MM.1S (cell line): ENCODE results near the gene KAZALD1.

Source experiments
- DNase-seq: peaks from one replicate; pipeline ENCODE4 v3.0.0-alpha.2; 2015
- H2AFZ ChIP-seq: fragments of 300-600 bp; sonication (generic); 2 replicates; pipeline ENCODE4 v1.6.0; 2016; ENCODE audit warnings: antibody characterized with exemption, low read length
- H3F3A ChIP-seq: fragments of 300-600 bp; sonication (generic); 2 replicates; pipeline ENCODE4 v1.6.1; 2016; ENCODE audit warnings: mild to moderate bottlenecking, antibody characterized with exemption, low read length, moderate library complexity, mixed read lengths; ENCODE audit not compliant: insufficient read depth
- H3K27ac ChIP-seq: fragments of 300-600 bp; sonication (generic); 2 replicates; pipeline ENCODE4 v1.5.1; 2016; ENCODE audit warnings: mild to moderate bottlenecking, low read length
- H3K27me3 ChIP-seq: fragments of 300-600 bp; sonication (generic); replicated peaks from 2 replicates; pipeline ENCODE4 v1.6.0; 2016; ENCODE audit warnings: low read length; ENCODE audit not compliant: insufficient read depth
- H3K36me3 ChIP-seq: fragments of 300-600 bp; sonication (generic); replicated peaks from 2 replicates; pipeline ENCODE4 v1.6.1; 2016; ENCODE audit warnings: mild to moderate bottlenecking, low read length, mixed read lengths; ENCODE audit not compliant: insufficient read depth
- H3K4me1 ChIP-seq: fragments of 300-600 bp; sonication (generic); 2 replicates; pipeline ENCODE4 v1.6.1; 2016; ENCODE audit warnings: low read length, mixed read lengths
- H3K4me2 ChIP-seq: fragments of 300-600 bp; sonication (generic); 2 replicates; pipeline ENCODE4 v1.6.0; 2016; ENCODE audit warnings: low read depth, low read length
- H3K4me3 ChIP-seq: fragments of 300-600 bp; sonication (generic); 2 replicates; pipeline ENCODE4 v1.5.1; 2016; ENCODE audit warnings: low read length, mixed read lengths
- H3K79me2 ChIP-seq: fragments of 300-600 bp; sonication (generic); 2 replicates; pipeline ENCODE4 v1.6.1; 2016; ENCODE audit warnings: mixed run types, low read length, mixed read lengths
- H3K9ac ChIP-seq: fragments of 300-600 bp; sonication (generic); 2 replicates; pipeline ENCODE4 v1.6.1; 2016; ENCODE audit warnings: low read length, mixed read lengths
- H3K9me2 ChIP-seq: fragments of 300-600 bp; sonication (generic); replicated peaks from 2 replicates; pipeline ENCODE4 v1.6.1; 2016; ENCODE audit warnings: mild to moderate bottlenecking, low read length, mixed read lengths; ENCODE audit not compliant: insufficient read depth
- H3K9me3 ChIP-seq: fragments of 300-600 bp; sonication (generic); replicated peaks from 2 replicates; pipeline ENCODE4 v1.6.1; 2016; ENCODE audit warnings: mild to moderate bottlenecking, low read length, mixed read lengths; ENCODE audit not compliant: insufficient read depth
- H4K20me1 ChIP-seq: fragments of 300-600 bp; sonication (generic); 2 replicates; pipeline ENCODE4 v1.6.1; 2016; ENCODE audit warnings: mild to moderate bottlenecking, low read length, moderate library complexity, mixed read lengths; ENCODE audit not compliant: insufficient read depth
- CTCF ChIP-seq: fragments of 300-600 bp; sonication (generic); IDR thresholded peaks from 2 replicates; pipeline ENCODE4 v1.5.1; 2016; ENCODE audit warnings: antibody characterized with exemption, low read length, mixed read lengths
- EZH2 ChIP-seq: fragments of 300-600 bp; sonication (generic); optimal IDR thresholded peaks from 2 replicates; pipeline ENCODE3; 2017; ENCODE audit warnings: low read depth, mild to moderate bottlenecking, antibody characterized with exemption, low read length, mixed read lengths
- EZH2phosphoT487 ChIP-seq: fragments of 300-600 bp; sonication (generic); IDR thresholded peaks from 2 replicates; pipeline ENCODE4 v1.6.1; 2018; ENCODE audit warnings: antibody characterized with exemption, low read length

Gene KAZALD1

GRCh38 chr10:101061624-101062231, at the start of gene KAZALD1:
Gene KAZALD1, plus strand, starts transcription at chr10:101061989. Its CDS starts 604 bp downstream, at chr10:101062593.
- no peaks in the 10 kb centered on the region for H3K9me2 ChIP-seq
- H3K27ac ChIP-seq, result peak within 1 kb of the TSS; percentile 81
- H3K79me2 ChIP-seq, result peaks cover 32% of the 10 kb centered on the region
- peak within 1 kb of the TSS; percentile 57 for H3K4me2 ChIP-seq
- H2AFZ ChIP-seq, result peak within 1 kb of the TSS; percentile 90
- peak within 1 kb of the TSS; percentile 97 for H3K4me3 ChIP-seq
- peak within 1 kb of the TSS; percentile 97 for H3K9ac ChIP-seq
- H3F3A ChIP-seq, result peaks cover 16% of the 10 kb centered on the region; the same call in 1 of the 2 replicates
- no peak for DNase-seq
- H4K20me1 ChIP-seq, result no peaks in the 10 kb centered on the region
- no peaks in the 10 kb centered on the region for H3K9me3 ChIP-seq
- no peaks in the 10 kb centered on the region for H3K27me3 ChIP-seq
- H3K36me3 ChIP-seq, result no peaks in the 10 kb centered on the region
- peaks cover 29% of the 10 kb centered on the region for H3K4me1 ChIP-seq
- no peak for TF ChIP-seq EZH2phosphoT487
- TF ChIP-seq CTCF, result no peak
- TF ChIP-seq EZH2, result no peak

- no peaks in the 10 kb centered on the region for H3K79me2 ChIP-seq
- H3K4me2 ChIP-seq, result peak overlapping the region; percentile 54; the same call in 1 of the 2 replicates
- no peak overlapping the region for H3K27ac ChIP-seq
- no peaks in the 10 kb centered on the region for H3K9me2 ChIP-seq
- peak overlapping the region; percentile 38; the same call in 1 of the 2 replicates for H2AFZ ChIP-seq
- H4K20me1 ChIP-seq, result no peaks in the 10 kb centered on the region
- H3K9ac ChIP-seq, result no peak overlapping the region
- peaks cover 25% of the 10 kb centered on the region for H3K27me3 ChIP-seq
- no peak overlapping the region for H3K4me3 ChIP-seq
- no peaks in the 10 kb centered on the region for H3K36me3 ChIP-seq
- H3K9me3 ChIP-seq, result no peaks in the 10 kb centered on the region
- TF ChIP-seq EZH2 (no peak), EZH2phosphoT487 (no peak), CTCF (peak; percentile 95)
- DNase-seq, result peak; percentile 87
- H3K4me1 ChIP-seq, result peaks cover 9% of the 10 kb centered on the region; the same call in 1 of the 2 replicates
- H3F3A ChIP-seq, result no peaks in the 10 kb centered on the region
Observed at GRCh38 chr10:101012525-101013364, 49.0 kb upstream of the KAZALD1 start.

- Histone ChIP-seq H2AFZ (peak overlapping the region; percentile 38; the same call in 1 of the 2 replicates), H3K9ac (no peak overlapping the region), H3K9me2 (no peaks in the 10 kb centered on the region), H3K4me2 (peak overlapping the region; percentile 54; the same call in 1 of the 2 replicates), H3K79me2 (no peaks in the 10 kb centered on the region), H3K4me3 (no peak overlapping the region), H3K36me3 (no peaks in the 10 kb centered on the region), H3K27ac (no peak overlapping the region), H3F3A (no peaks in the 10 kb centered on the region), H3K9me3 (no peaks in the 10 kb centered on the region), H4K20me1 (no peaks in the 10 kb centered on the region), H3K27me3 (peaks cover 31% of the 10 kb centered on the region), H3K4me1 (peaks cover 9% of the 10 kb centered on the region; the same call in 1 of the 2 replicates)
- TF ChIP-seq EZH2, result no peak
- no peak for TF ChIP-seq CTCF
- TF ChIP-seq EZH2phosphoT487, result no peak
- DNase-seq, result no peak
Observed at GRCh38 chr10:101013365-101013825, 48.4 kb upstream of the KAZALD1 start.
